Activated naive CD4-positive, alpha-beta T cell (primary cell): ENCODE results near the gene TBC1D8B.
A peak's percentile ranks its signal among the peaks of the same experiment; 100 is the strongest.
"Not testable (repeated sequence)": the region's sequence is repeated elsewhere in the genome, so short reads cannot be mapped to it uniquely, and the experiment has no call there.

Experiments
- DNase-seq, 4 experiments: peaks; one replicate each; lab custom pipeline; 2025; lab: John Stamatoyannopoulos, UW

The TBC1D8B gene

DNA sequence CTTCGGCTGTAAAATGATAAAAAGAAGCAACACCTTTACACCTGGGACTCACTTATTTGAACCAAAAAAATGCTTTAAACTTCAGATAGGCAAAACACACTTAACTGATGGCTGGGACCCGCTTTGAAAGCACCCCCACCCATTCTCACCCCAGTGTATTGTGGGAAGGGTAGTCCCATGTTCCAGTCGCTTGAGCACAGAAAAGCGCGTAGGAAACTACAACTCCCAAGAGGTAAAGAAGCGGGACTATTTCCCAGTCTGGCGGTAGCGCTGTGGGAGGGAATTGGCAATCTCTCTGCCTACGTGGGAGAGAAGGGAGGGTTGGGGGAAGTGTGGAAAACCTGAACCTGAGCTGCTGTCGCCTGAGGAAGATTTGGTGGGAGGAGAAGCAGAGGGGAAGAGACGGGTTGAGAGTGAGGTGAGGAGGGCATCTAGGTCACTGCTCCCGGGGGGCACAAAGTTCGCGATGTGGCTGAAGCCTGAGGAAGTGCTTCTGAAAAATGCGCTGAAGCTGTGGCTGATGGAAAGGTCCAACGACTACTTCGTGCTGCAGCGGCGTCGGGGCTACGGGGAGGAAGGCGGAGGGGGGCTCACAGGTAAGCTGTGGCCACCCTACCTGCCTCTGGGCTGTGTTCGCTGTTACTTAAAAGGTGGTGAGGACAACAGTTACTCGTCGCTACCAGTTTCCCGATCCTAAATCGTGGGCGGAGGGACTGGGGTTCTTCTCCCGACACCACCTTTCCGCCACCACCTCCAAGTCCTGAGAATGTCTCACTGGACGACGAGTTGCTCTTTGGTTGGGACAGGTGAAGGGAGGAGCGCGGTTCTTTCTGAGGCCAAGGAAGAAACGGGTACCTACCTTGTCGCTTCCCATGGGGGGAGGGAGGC is at the start of gene TBC1D8B:
Gene TBC1D8B, plus strand, starts transcription at position 286 of the 888 bp plus-strand sequence. Its CDS starts 181 bp downstream, at position 467.
- DNase-seq: peak in 1 of 4 experiments; percentile 0

GRCh38 chrX:106769288-106769687 is 33.2 kb upstream of the TBC1D8B start:
- DNase-seq: not testable (repeated sequence)

DNA sequence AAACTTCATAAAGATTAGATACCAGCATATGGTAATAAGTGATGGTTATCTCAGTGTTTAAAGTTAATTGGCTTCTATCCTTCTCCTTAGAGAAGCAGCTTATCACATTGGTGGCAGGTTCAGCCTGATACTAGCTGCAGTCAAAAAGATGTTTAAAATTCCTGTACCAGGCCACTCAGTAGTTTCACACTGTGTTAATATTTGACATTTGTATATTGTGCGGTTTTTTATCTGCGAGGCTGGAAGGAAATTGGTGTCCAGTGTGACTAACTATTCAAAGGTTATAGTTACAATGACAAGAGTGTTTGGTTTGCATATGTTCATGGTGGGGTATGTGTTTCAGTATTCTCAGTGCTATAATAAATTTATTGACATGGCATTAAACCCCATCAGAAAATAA is 27.5 kb upstream of the TBC1D8B start:
- DNase-seq: no peak

- DNase-seq: no peak
Observed at GRCh38 chrX:106780264-106780663, 22.2 kb upstream of the TBC1D8B start.

DNA sequence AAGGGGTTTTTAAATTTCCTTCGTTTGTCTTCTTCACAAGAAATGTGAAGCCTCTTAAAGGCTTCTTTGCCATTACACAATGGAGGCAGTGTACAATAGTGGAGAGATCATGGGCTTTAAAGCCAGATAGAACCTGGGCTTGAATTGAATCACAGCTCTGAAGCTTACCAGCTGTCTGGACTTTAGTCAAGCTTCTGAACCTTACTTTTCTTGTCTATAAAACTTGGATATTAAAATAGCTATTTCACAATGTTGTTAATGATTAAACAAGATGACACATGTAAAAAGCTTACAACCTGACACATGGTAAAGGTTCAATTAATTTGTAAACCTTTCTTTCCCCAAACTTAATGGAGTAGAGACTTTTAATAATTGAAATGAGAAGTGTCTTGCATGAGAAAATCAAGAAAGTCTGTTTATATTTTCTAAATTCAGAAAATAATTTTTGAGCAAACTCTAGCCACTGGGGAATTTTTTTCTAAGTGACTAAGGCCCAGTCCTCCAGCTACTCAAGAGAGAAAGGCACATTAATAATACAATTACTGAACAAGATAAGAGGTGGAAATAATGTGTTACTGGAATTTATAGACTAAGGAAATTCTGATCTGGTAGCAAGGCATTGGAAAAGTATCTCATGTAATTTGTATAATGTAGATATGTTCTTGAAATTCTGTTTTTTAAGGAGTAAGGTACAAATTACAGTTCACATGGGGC is 21.7 kb upstream of the TBC1D8B start:
- DNase-seq: no peak

DNA sequence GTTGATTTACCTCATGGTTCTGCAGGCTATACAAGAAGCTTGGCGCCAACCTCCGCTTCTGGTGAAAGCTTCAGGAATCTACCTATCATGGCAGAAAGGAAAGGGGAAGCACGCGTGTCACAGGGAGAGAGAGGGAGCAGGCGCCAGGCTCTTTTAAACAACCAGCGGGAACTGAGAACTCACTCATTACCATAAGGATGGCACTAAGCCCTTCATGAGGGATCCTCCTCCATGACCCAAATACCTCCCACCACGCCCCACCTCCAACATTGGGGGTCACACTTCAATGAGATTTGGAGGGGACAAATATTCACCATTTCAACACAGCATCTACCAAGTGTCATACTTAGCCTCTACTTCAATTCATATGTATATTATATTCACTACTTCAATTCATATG is 18.8 kb upstream of the TBC1D8B start:
- DNase-seq: no peak

GRCh38 chrX:106791495-106791894 is 11.0 kb upstream of the TBC1D8B start:
- DNase-seq: no peak

DNA sequence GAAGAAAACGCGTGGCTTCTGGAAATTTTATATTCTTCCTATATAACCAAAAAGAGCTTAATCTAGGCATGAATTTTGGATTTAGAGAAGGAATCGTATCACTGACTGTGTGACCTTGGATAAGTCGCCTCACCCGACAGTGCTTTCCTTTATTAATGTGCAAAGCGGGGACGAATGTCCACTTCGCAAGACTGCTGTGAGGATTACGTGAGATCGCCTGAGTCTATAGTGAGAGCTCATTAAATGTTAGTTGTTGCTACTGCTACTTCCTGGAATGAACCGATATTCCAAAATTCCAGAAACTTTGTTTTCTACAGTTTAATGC is 448 bp upstream of the TBC1D8B start:
- no peak for DNase-seq

DNA sequence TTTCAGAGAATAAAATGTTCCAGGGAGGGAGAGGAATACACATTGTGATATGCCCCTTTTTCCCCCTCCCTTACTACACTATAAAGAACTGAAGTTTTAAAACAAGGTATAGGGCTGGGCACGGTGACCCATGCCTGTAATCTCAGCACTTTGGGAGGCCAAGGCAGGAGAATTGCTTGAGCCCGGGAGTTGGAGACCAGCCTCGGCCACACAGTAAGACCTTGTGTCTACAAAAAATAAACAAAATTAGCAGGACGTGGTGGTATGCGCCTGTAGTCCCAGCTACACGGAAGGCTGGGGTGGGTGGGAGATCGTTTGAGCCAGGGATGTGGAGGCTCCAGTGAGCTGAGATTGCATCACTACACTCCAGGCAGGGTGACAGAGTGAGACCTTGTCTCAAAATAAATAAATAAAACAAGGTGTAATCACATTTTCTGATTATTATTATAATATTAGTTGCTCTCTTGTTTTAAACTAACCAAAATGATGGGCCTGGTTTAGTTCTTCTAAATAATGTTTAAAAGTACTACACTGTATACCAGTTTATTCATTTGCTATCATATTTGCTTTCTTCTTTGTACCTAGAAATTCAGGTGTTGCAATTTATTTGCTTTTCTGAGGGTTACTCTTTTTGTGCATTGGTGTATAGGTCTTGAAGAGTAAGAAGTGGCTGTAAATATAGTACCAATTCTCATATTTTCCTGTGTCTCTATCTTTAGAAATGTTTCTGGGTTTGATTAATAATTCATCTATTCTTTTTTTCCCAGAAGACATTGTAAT is 8.8 kb downstream of the TBC1D8B start:
- no peak for DNase-seq

- DNase-seq: not testable (repeated sequence)
Observed at GRCh38 chrX:106812930-106813329, 10.5 kb downstream of the TBC1D8B start.

DNA sequence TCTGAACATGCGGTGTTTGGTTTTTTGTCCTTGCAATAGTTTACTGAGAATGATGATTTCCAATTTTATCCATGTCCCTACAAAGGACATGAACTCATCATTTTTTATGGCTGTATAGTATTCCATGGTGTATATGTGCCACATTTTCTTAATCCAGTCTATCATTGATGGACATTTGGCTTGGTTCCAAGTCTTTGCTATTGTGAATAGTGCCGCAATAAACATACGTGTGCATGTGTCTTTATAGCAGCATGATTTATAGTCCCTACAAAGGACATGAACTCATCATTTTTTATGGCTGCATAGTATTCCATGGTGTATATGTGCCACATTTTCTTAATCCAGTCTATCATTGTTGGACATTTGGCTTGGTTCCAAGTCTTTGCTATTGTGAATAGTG is 11.6 kb downstream of the TBC1D8B start:
- not testable (repeated sequence) for DNase-seq

DNA sequence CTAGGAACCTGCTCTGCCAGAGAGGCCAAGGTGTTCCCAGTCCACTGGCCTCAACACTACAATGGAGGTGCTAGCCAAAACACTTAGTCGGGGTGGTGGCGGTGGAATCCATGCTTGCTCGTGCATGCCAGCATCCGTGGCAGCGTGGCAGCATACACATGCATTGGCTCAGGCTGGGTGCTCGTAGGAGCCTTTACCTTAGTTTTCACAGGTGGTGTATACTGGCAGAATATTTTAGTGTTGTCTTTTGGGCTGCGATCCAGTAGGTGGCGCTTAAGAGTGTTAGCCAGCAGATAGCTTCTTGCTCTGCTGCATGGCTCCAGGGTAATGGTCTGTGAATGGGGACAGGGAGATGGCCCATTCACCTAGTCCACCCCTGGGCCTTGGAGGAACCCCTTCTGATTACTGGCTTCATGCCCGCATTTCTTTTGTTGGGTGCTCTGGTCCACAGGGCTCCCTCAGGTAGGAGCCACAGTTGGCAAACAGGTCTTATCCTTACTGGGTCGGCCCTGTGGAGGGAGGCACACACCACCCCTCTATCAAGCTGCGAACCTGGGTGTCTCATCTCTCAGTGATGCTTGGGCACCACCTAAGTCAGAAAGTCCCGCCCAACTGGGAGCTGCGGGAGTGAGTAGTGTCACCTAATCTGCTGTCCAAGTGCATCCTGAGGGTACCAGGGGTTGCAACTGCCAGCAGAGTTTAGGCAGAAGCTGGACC is 60.7 kb downstream of the TBC1D8B start:
- no peak for DNase-seq

DNA sequence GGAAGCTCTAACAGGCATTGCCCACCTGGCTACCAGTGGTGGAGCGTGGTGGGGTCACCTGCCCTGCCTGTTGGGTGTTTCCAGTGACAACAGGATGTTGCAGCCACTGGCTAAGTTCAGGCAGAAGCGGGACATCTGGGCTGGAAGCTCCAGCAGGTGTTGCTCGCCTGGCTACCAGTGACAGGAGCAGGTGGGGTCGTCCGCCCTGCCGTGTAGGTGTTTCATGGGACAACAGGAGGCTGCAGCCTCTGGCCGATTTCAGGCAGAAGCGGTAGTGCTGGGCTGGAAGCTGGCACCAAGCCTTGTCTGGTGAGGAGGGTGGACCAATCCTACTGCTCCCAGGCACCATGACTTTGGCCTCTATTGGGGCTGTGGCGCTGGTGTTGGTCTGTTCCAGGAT is 61.2 kb downstream of the TBC1D8B start:
- no peak for DNase-seq

GRCh38 chrX:106872796-106873195 is 70.3 kb downstream of the TBC1D8B start:
- not testable (repeated sequence) for DNase-seq

DNA sequence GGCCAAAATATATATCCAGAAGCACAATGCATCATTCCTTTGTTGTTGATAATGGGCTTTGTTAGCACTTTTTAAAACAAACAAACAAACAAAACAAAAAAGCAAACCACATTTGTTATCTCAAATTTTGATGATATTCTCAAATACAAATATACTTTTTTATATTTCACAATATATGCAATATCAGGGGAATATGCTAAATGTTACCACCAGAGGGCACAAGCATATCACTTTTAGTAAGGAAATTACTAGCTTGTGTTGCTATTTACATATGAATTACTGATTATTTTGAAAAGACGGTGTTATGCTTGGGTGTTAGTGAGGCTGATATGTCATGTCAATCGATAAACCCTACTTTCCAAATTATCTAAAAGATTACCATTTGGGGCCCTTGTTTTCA is 71.6 kb downstream of the TBC1D8B start:
- no peak for DNase-seq

- DNase-seq: no peak
Observed at GRCh38 chrX:106875151-106875550, 72.7 kb downstream of the TBC1D8B start.

- DNase-seq: no peak
Observed at GRCh38 chrX:106889468-106889867, 87.0 kb downstream of the TBC1D8B start.

- no peak for DNase-seq
Observed at GRCh38 chrX:106891762-106892460, 89.4 kb downstream of the TBC1D8B start.

- peak in 2 of 4 experiments; percentile 0 to 16 for DNase-seq
Observed at GRCh38 chrX:106894392-106894909, 92.0 kb downstream of the TBC1D8B start.

DNA sequence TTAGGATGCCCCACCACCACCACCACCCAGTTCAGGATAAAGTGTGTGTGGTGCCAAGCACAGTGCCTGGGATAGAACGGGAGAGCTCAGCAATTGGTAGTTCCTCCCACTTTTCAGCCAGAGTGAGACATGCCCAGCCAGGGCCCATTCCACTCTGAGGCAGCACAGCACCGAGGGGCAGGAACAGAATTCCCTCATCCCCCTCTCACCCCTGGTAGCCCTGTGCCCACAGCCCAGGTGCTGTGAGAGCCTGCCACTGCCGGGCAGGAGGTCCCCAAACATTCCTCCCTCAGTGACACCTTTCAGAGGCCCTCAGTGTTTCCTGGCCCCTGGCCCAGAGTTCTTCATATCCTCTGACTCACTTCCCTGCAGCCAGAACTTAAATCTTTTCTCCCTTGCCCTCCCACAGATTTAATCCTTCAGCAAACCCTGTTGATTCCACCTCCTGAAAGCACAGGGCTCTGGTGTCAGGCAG is 92.5 kb downstream of the TBC1D8B start:
- no peak for DNase-seq

DNA sequence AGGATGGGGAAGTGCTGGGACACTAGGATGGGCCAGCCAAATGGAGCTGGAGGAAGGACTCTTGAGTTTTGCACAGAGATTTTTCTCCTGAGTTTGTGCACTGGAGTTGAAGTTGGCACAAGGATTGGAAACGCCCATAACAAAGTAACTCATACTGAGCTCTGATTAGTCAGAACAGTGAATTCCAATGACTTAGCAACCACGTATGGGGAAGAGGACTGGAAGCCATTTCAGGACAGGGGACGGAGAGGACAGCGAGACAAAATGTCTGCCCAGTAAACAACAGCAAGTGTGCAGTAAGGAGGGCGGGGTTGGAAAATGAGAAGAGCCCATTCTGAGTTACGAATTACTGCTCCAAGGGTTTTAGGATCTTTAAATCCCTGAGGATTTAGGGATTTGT is 94.8 kb downstream of the TBC1D8B start:
- DNase-seq: no peak
